ENCODE results near the gene TMEM269.
"Not testable (repeated sequence)": the region's sequence is repeated elsewhere in the genome, so short reads cannot be mapped to it uniquely, and the experiment has no call there.

Gene TMEM269

GRCh38 chr1:42748021-42748420, 36.8 kb upstream of the TMEM269 start:
- H3K36me3 ChIP-seq (ENCODE audit: control insufficient read depth in 4 of 4, insufficient read depth in 4 of 4, low read length in 3 of 4) = peaks cover 10 to 65% (median 45%) of the 10 kb centered on the region in 4 experiments
- H3K4me1 ChIP-seq (ENCODE audit: control extremely low read depth in 1 of 4, control insufficient read depth in 4 of 4, insufficient read depth in 4 of 4, low read length in 3 of 4) = peaks cover 0 to 7% (median 0%) of the 10 kb centered on the region in 4 experiments
- H3K4me3 ChIP-seq (ENCODE audit: control insufficient read depth in 1 of 7, extremely low read depth in 1 of 7, insufficient read depth in 4 of 7, low read depth in 2 of 7, low read length in 6 of 7) = no peak overlapping the region
- 88% methylated on average over 8 of the region's 10 CpGs for WGBS (ENCODE audit: insufficient coverage)
- H3K9me3 ChIP-seq (ENCODE audit: control extremely low read depth in 1 of 5, control insufficient read depth in 4 of 5, insufficient read depth in 2 of 5, low read depth in 1 of 5, low read length in 4 of 5) = peaks cover 0 to 4% (median 2%) of the 10 kb centered on the region in 5 experiments
- DNase-seq = no peak
- ChIA-PET POLR2A (no interaction called here), CTCF (interaction anchor here (0.6 to 5.6 kb wide), 9 partner anchors 10 to 194 kb away, joined by 3 to 26 read pairs (median 5); partner anchors contain the start of gene P3H1)
- H3K27ac ChIP-seq (ENCODE audit: insufficient read depth in 1 of 2, low read depth in 1 of 2, low read length in 2 of 2, poor library complexity in 1 of 2, severe bottlenecking in 2 of 2) = no peak overlapping the region
- no peaks in the 10 kb centered on the region for H3K27me3 ChIP-seq (replicated peaks in 2 of 5; ENCODE audit: control insufficient read depth in 4 of 5, insufficient read depth in 5 of 5, low read length in 4 of 5)

- no peak overlapping the region for H3K27ac ChIP-seq (ENCODE audit: insufficient read depth in 1 of 2, low read depth in 1 of 2, low read length in 2 of 2, poor library complexity in 1 of 2, severe bottlenecking in 2 of 2)
- no peaks in the 10 kb centered on the region for H3K27me3 ChIP-seq (replicated peaks in 2 of 5; ENCODE audit: control insufficient read depth in 4 of 5, insufficient read depth in 5 of 5, low read length in 4 of 5)
- peaks cover 0 to 4% (median 2%) of the 10 kb centered on the region in 5 experiments for H3K9me3 ChIP-seq (ENCODE audit: control extremely low read depth in 1 of 5, control insufficient read depth in 4 of 5, insufficient read depth in 2 of 5, low read depth in 1 of 5, low read length in 4 of 5)
- 90% methylated on average over 14 of the region's 14 CpGs for WGBS (ENCODE audit: insufficient coverage)
- peaks cover 10 to 71% (median 49%) of the 10 kb centered on the region in 4 experiments for H3K36me3 ChIP-seq (ENCODE audit: control insufficient read depth in 4 of 4, insufficient read depth in 4 of 4, low read length in 3 of 4)
- ChIA-PET POLR2A (no interaction called here), CTCF (interaction anchor here (0.6 to 3.6 kb wide), 11 partner anchors 9 to 599 kb away, joined by 3 to 15 read pairs (median 4); no protein-coding TSS in a partner anchor)
- no peak for DNase-seq
- peaks cover 0 to 7% (median 0%) of the 10 kb centered on the region in 4 experiments for H3K4me1 ChIP-seq (ENCODE audit: control extremely low read depth in 1 of 4, control insufficient read depth in 4 of 4, insufficient read depth in 4 of 4, low read length in 3 of 4)
- no peak overlapping the region for H3K4me3 ChIP-seq (ENCODE audit: control insufficient read depth in 1 of 7, extremely low read depth in 1 of 7, insufficient read depth in 4 of 7, low read depth in 2 of 7, low read length in 6 of 7)
These were observed 36.1 kb upstream of the TMEM269 start for GRCh38 chr1:42748461-42749410.

GRCh38 chr1:42750041-42750440, 34.8 kb upstream of the TMEM269 start:
- Histone ChIP-seq H3K27me3 (replicated peaks in 2 of 5; ENCODE audit: control insufficient read depth in 4 of 5, insufficient read depth in 5 of 5, low read length in 4 of 5) (no peaks in the 10 kb centered on the region), H3K4me1 (ENCODE audit: control extremely low read depth in 1 of 4, control insufficient read depth in 4 of 4, insufficient read depth in 4 of 4, low read length in 3 of 4) (peaks cover 0 to 7% (median 0%) of the 10 kb centered on the region in 4 experiments), H3K9me3 (ENCODE audit: control extremely low read depth in 1 of 5, control insufficient read depth in 4 of 5, insufficient read depth in 2 of 5, low read depth in 1 of 5, low read length in 4 of 5) (peaks cover 0 to 4% (median 2%) of the 10 kb centered on the region in 5 experiments), H3K4me3 (ENCODE audit: control insufficient read depth in 1 of 7, extremely low read depth in 1 of 7, insufficient read depth in 4 of 7, low read depth in 2 of 7, low read length in 6 of 7) (no peak overlapping the region), H3K27ac (ENCODE audit: insufficient read depth in 1 of 2, low read depth in 1 of 2, low read length in 2 of 2, poor library complexity in 1 of 2, severe bottlenecking in 2 of 2) (no peak overlapping the region), H3K36me3 (ENCODE audit: control insufficient read depth in 4 of 4, insufficient read depth in 4 of 4, low read length in 3 of 4) (peaks cover 12 to 84% (median 60%) of the 10 kb centered on the region in 4 experiments)
- CTCF ChIA-PET = interaction anchor here (1.0 to 2.2 kb wide), 6 partner anchors 12 to 600 kb away, joined by 3 to 7 read pairs (median 3); no protein-coding TSS in a partner anchor
- no peak for DNase-seq
- POLR2A ChIA-PET = no interaction called here
- WGBS (ENCODE audit: insufficient coverage) = 96% methylated on average over 11 of the region's 12 CpGs

GRCh38 chr1:42751511-42752070, 33.2 kb upstream of the TMEM269 start:
- H3K27me3 ChIP-seq (replicated peaks in 2 of 5; ENCODE audit: control insufficient read depth in 4 of 5, insufficient read depth in 5 of 5, low read length in 4 of 5); H3K9me3 ChIP-seq (ENCODE audit: control extremely low read depth in 1 of 5, control insufficient read depth in 4 of 5, insufficient read depth in 2 of 5, low read depth in 1 of 5, low read length in 4 of 5); POLR2A ChIA-PET; H3K4me3 ChIP-seq (ENCODE audit: control insufficient read depth in 1 of 7, extremely low read depth in 1 of 7, insufficient read depth in 4 of 7, low read depth in 2 of 7, low read length in 6 of 7); H3K4me1 ChIP-seq (ENCODE audit: control extremely low read depth in 1 of 4, control insufficient read depth in 4 of 4, insufficient read depth in 4 of 4, low read length in 3 of 4); H3K27ac ChIP-seq (ENCODE audit: insufficient read depth in 1 of 2, low read depth in 1 of 2, low read length in 2 of 2, poor library complexity in 1 of 2, severe bottlenecking in 2 of 2); DNase-seq: not testable (repeated sequence)
- H3K36me3 ChIP-seq (ENCODE audit: control insufficient read depth in 4 of 4, insufficient read depth in 4 of 4, low read length in 3 of 4) = peaks cover 17 to 87% (median 64%) of the 10 kb centered on the region in 4 experiments
- WGBS (ENCODE audit: insufficient coverage) = 100% methylated on average over 2 of the region's 8 CpGs
- CTCF ChIA-PET = interaction anchor here (0.7 to 0.9 kb wide), 2 partner anchors 9 to 174 kb away, joined by 3 to 4 read pairs; no protein-coding TSS in a partner anchor

- DNase-seq = no peak
- Histone ChIP-seq H3K36me3 (ENCODE audit: control insufficient read depth in 4 of 4, insufficient read depth in 4 of 4, low read length in 3 of 4) (peaks cover 19 to 88% (median 67%) of the 10 kb centered on the region in 4 experiments), H3K27ac (ENCODE audit: insufficient read depth in 1 of 2, low read depth in 1 of 2, low read length in 2 of 2, poor library complexity in 1 of 2, severe bottlenecking in 2 of 2) (no peak overlapping the region), H3K27me3 (replicated peaks in 2 of 5; ENCODE audit: control insufficient read depth in 4 of 5, insufficient read depth in 5 of 5, low read length in 4 of 5) (no peaks in the 10 kb centered on the region), H3K4me1 (ENCODE audit: control extremely low read depth in 1 of 4, control insufficient read depth in 4 of 4, insufficient read depth in 4 of 4, low read length in 3 of 4) (peaks cover 0 to 7% (median 0%) of the 10 kb centered on the region in 4 experiments), H3K4me3 (ENCODE audit: control insufficient read depth in 1 of 7, extremely low read depth in 1 of 7, insufficient read depth in 4 of 7, low read depth in 2 of 7, low read length in 6 of 7) (no peak overlapping the region), H3K9me3 (ENCODE audit: control extremely low read depth in 1 of 5, control insufficient read depth in 4 of 5, insufficient read depth in 2 of 5, low read depth in 1 of 5, low read length in 4 of 5) (peaks cover 0 to 4% (median 2%) of the 10 kb centered on the region in 5 experiments)
- ChIA-PET CTCF (interaction anchor here (0.7 to 0.9 kb wide), 4 partner anchors 9 to 408 kb away, joined by 3 to 4 read pairs (median 4); no protein-coding TSS in a partner anchor), POLR2A (no interaction called here)
- WGBS (ENCODE audit: insufficient coverage) = 100% methylated on average over 6 of the region's 6 CpGs
These were observed 32.5 kb upstream of the TMEM269 start for GRCh38 chr1:42752284-42752683.

GRCh38 chr1:42753070-42753469, 31.7 kb upstream of the TMEM269 start:
- H3K9me3 ChIP-seq (ENCODE audit: control extremely low read depth in 1 of 5, control insufficient read depth in 4 of 5, insufficient read depth in 2 of 5, low read depth in 1 of 5, low read length in 4 of 5) = peaks cover 0 to 4% (median 2%) of the 10 kb centered on the region in 5 experiments
- H3K27ac ChIP-seq (ENCODE audit: insufficient read depth in 1 of 2, low read depth in 1 of 2, low read length in 2 of 2, poor library complexity in 1 of 2, severe bottlenecking in 2 of 2) = no peak overlapping the region
- no peak overlapping the region for H3K4me3 ChIP-seq (ENCODE audit: control insufficient read depth in 1 of 7, extremely low read depth in 1 of 7, insufficient read depth in 4 of 7, low read depth in 2 of 7, low read length in 6 of 7)
- no CpG with 5 or more reads among the region's 1 CpG for WGBS (ENCODE audit: insufficient coverage)
- H3K36me3 ChIP-seq (ENCODE audit: control insufficient read depth in 4 of 4, insufficient read depth in 4 of 4, low read length in 3 of 4) = peaks cover 23 to 88% (median 66%) of the 10 kb centered on the region in 4 experiments
- H3K4me1 ChIP-seq (ENCODE audit: control extremely low read depth in 1 of 4, control insufficient read depth in 4 of 4, insufficient read depth in 4 of 4, low read length in 3 of 4) = peaks cover 0 to 7% (median 0%) of the 10 kb centered on the region in 4 experiments
- POLR2A ChIA-PET = no interaction called here
- no peak for DNase-seq
- H3K27me3 ChIP-seq (replicated peaks in 2 of 5; ENCODE audit: control insufficient read depth in 4 of 5, insufficient read depth in 5 of 5, low read length in 4 of 5) = no peaks in the 10 kb centered on the region
- CTCF ChIA-PET = interaction anchor here (0.9 kb wide), 1 partner anchor 13 kb away, joined by 4 read pairs; no protein-coding TSS in a partner anchor

All from common myeloid progenitor, CD34-positive (primary cell).